CD4-positive, alpha-beta T cell (primary cell): ENCODE results near the gene MTHFD1L. TPM values are rescaled to one million over a fixed set of nuclear protein-coding genes. Genes with fewer than 3 reads are reported as not detected.

Experiments used
- ATAC-seq: fragments of 200-7000 bp; cut with Tn5 transposase; one replicate; pipeline ENCODE4 v1.10.0; 2022; ENCODE audit warnings: mild to moderate bottlenecking; ENCODE audit not compliant: poor library complexity
- CTCF ChIA-PET: fragments of 350-600 bp; sonication (Branson Sonifier 250); formaldehyde crosslinking; loops from one replicate; lab custom pipeline; 2021; ENCODE audit warnings: antibody characterized with exemption, inconsistent platforms; lab: Charles Lee
- POLR2A ChIA-PET: fragments of 350-600 bp; sonication (Branson Sonifier 250); formaldehyde crosslinking; loops from one replicate; lab custom pipeline; 2021; ENCODE audit warnings: antibody characterized with exemption, inconsistent platforms; lab: Charles Lee
- DNase-seq, 14 experiments: peaks; one replicate each; pipeline ENCODE4 v3.0.0-alpha.2; 2013 to 2020; ENCODE audit warnings: mixed read lengths in 2 of 14
- H3K27ac ChIP-seq, 2 donors: one replicate each; pipeline versions ENCODE4 v1.5.1 to v1.7.0; 2013; ENCODE audit warnings: low read length in 2 of 2, low read depth in 1 of 2, mild to moderate bottlenecking in 1 of 2
- H3K27me3 ChIP-seq, 2 experiments: 1 replicate in 1 of 2; 2 replicates in 1 of 2; pipeline versions ENCODE4 v1.6.1 to v1.7.0; 2013; ENCODE audit warnings: low read length in 2 of 2, control low read depth in 1 of 2, mild to moderate bottlenecking in 1 of 2, moderate library complexity in 1 of 2; ENCODE audit not compliant: insufficient read depth in 2 of 2, control insufficient read depth in 1 of 2
- H3K36me3 ChIP-seq: one replicate; pipeline ENCODE4 v1.6.1; 2013; ENCODE audit warnings: low read length, control low read depth; ENCODE audit not compliant: insufficient read depth
- H3K4me1 ChIP-seq: one replicate; pipeline ENCODE4 v1.6.1; 2013; ENCODE audit warnings: low read length, control low read depth; ENCODE audit not compliant: insufficient read depth
- H3K4me3 ChIP-seq: one replicate; pipeline ENCODE4 v1.5.1; 2013; ENCODE audit warnings: mild to moderate bottlenecking, low read length, moderate library complexity
- H3K9me3 ChIP-seq, 2 experiments: 1 replicate in 1 of 2; 2 replicates in 1 of 2; pipeline versions ENCODE4 v1.6.1 to v1.7.0; 2013; ENCODE audit warnings: low read length in 2 of 2, mild to moderate bottlenecking in 2 of 2, control low read depth in 1 of 2, moderate library complexity in 1 of 2; ENCODE audit not compliant: control insufficient read depth in 1 of 2, insufficient read depth in 1 of 2
- H3K27ac Mint-ChIP-seq: one replicate; pipeline ENCODE4 v1.8.0; 2020; ENCODE audit warnings: mixed read lengths
- H3K27me3 Mint-ChIP-seq: one replicate; pipeline ENCODE4 v1.8.0; 2021; ENCODE audit warnings: mixed read lengths
- H3K36me3 Mint-ChIP-seq: one replicate; pipeline ENCODE4 v1.8.0; 2021; ENCODE audit warnings: low read depth, mixed read lengths
- H3K4me1 Mint-ChIP-seq: one replicate; pipeline ENCODE4 v1.8.0; 2021; ENCODE audit warnings: low read depth, mixed read lengths
- H3K4me3 Mint-ChIP-seq: one replicate; pipeline ENCODE4 v1.8.0; 2020; ENCODE audit warnings: mild to moderate bottlenecking, mixed read lengths
- H3K9me3 Mint-ChIP-seq: one replicate; pipeline ENCODE4 v1.8.0; 2020; ENCODE audit warnings: mixed read lengths
- CTCF ChIP-seq: fragments of 200-600 bp; IDR thresholded peaks from one replicate; pipeline ENCODE4 v1.8.0; 2022; ENCODE audit warnings: antibody characterized with exemption, mild to moderate bottlenecking
- intact Hi-C, 2 experiments: fragments of 100-400 bp; cut with DNase I in 1 of 2; cut with micrococcal nuclease in 1 of 2; formaldehyde crosslinking; loops; one replicate each; pipeline versions ENCODE4 v1.15.1 to v1.9.0; 2023 to 2025; cut with DNase I, micrococcal nuclease
- total RNA-seq, 174 experiments: library from RNA in 2 of 174; stranded (reverse) in 2 of 174; gene quantifications; one replicate each; pipeline ENCODE4 v1.2.3 and lab custom pipeline; 2021 to 2026

MTHFD1L gene
- total RNA-seq, 2 experiments from 2014 or later, result 8.8 to 9.7 TPM

- intact Hi-C loops, result no loop called here
- H3K27ac ChIP-seq, result no peak overlapping the region
- no peaks in the 10 kb centered on the region for H3K36me3 Mint-ChIP-seq
- H3K36me3 ChIP-seq, result no peaks in the 10 kb centered on the region
- TF ChIP-seq CTCF, result no peak
- DNase-seq (no peak), ATAC-seq (no peak)
- H3K9me3 ChIP-seq, result no peaks in the 10 kb centered on the region
- H3K4me1 Mint-ChIP-seq, result no peaks in the 10 kb centered on the region
- no peak overlapping the region for H3K4me3 Mint-ChIP-seq
- no peaks in the 10 kb centered on the region for H3K27me3 ChIP-seq
- no peaks in the 10 kb centered on the region for H3K27me3 Mint-ChIP-seq
- ChIA-PET POLR2A (no interaction called here), CTCF (no interaction called here)
- no peaks in the 10 kb centered on the region for H3K4me1 ChIP-seq
- H3K4me3 ChIP-seq, result no peak overlapping the region
- no peak overlapping the region for H3K27ac Mint-ChIP-seq
- H3K9me3 Mint-ChIP-seq, result no peaks in the 10 kb centered on the region
These were observed 264.8 kb downstream of the MTHFD1L start for GRCh38 chr6:151130329-151130728.

- Mint-ChIP-seq H3K9me3 (no peaks in the 10 kb centered on the region), H3K4me3 (no peak overlapping the region), H3K36me3 (no peaks in the 10 kb centered on the region), H3K27ac (no peak overlapping the region), H3K4me1 (no peaks in the 10 kb centered on the region), H3K27me3 (peaks cover 3% of the 10 kb centered on the region)
- no peaks in the 10 kb centered on the region for H3K9me3 ChIP-seq
- no peak for TF ChIP-seq CTCF
- ATAC-seq, result no peak
- H3K27me3 ChIP-seq, result no peaks in the 10 kb centered on the region
- H3K36me3 ChIP-seq, result no peaks in the 10 kb centered on the region
- POLR2A ChIA-PET, result no interaction called here
- CTCF ChIA-PET, result no interaction called here
- no peak overlapping the region for H3K27ac ChIP-seq
- no peaks in the 10 kb centered on the region for H3K4me1 ChIP-seq
- no peak for DNase-seq
- no peak overlapping the region for H3K4me3 ChIP-seq
- intact Hi-C loops, result no loop called here
These were observed 266.0 kb downstream of the MTHFD1L start for GRCh38 chr6:151131324-151132007.

GRCh38 chr6:151136141-151136755 lies 270.7 kb downstream of the MTHFD1L start:
- Histone ChIP-seq H3K4me3 (no peak overlapping the region), H3K27ac (no peak overlapping the region), H3K27me3 (no peaks in the 10 kb centered on the region), H3K9me3 (no peaks in the 10 kb centered on the region), H3K36me3 (no peaks in the 10 kb centered on the region), H3K4me1 (no peaks in the 10 kb centered on the region)
- peaks cover 3% of the 10 kb centered on the region for H3K27me3 Mint-ChIP-seq
- no peaks in the 10 kb centered on the region for H3K9me3 Mint-ChIP-seq
- DNase-seq (no peak), ATAC-seq (no peak)
- CTCF ChIA-PET, result no interaction called here
- TF ChIP-seq CTCF, result no peak
- H3K4me3 Mint-ChIP-seq, result no peak overlapping the region
- H3K36me3 Mint-ChIP-seq, result no peaks in the 10 kb centered on the region
- intact Hi-C loops, result no loop called here
- H3K4me1 Mint-ChIP-seq, result no peaks in the 10 kb centered on the region
- no peak overlapping the region for H3K27ac Mint-ChIP-seq
- POLR2A ChIA-PET, result no interaction called here
